Medulla oblongata (tissue), 1 donor: Measurements from ENCODE around the gene PODN.

Experiments used
- DNase-seq: peaks from one replicate; pipeline ENCODE4 v3.0.0-alpha.2; 2015; ENCODE audit errors: extremely low spot score

Gene PODN

GRCh38 chr1:53089478-53090226, 27.6 kb downstream of the PODN start:
- no peak for DNase-seq

GRCh38 chr1:53090227-53091147, 28.5 kb downstream of the PODN start:
- no peak for DNase-seq

- DNase-seq: peak; percentile 22
These were observed 30.0 kb downstream of the PODN start for GRCh38 chr1:53091841-53092645.

GRCh38 chr1:53092659-53093450, 30.8 kb downstream of the PODN start:
- DNase-seq: no peak

GRCh38 chr1:53093451-53093754, 31.4 kb downstream of the PODN start:
- DNase-seq: no peak

- no peak for DNase-seq
These were observed 31.9 kb downstream of the PODN start for GRCh38 chr1:53093778-53094532.

- DNase-seq: no peak
These were observed 32.5 kb downstream of the PODN start for GRCh38 chr1:53094533-53094919.

- DNase-seq: no peak
These were observed 42.4 kb downstream of the PODN start for GRCh38 chr1:53104289-53104913.

GRCh38 chr1:53107090-53107489, 45.1 kb downstream of the PODN start:
- DNase-seq: no peak

- DNase-seq: no peak
These were observed 45.7 kb downstream of the PODN start for GRCh38 chr1:53107570-53108322.

- no peak for DNase-seq
These were observed 46.9 kb downstream of the PODN start for GRCh38 chr1:53108646-53109580.

GRCh38 chr1:53110370-53111072, 48.5 kb downstream of the PODN start:
- DNase-seq: peak; percentile 3

GRCh38 chr1:53111073-53111556, 49.1 kb downstream of the PODN start:
- no peak for DNase-seq

- DNase-seq: no peak
These were observed 49.7 kb downstream of the PODN start for GRCh38 chr1:53111693-53112092.

- no peak for DNase-seq
These were observed 50.3 kb downstream of the PODN start for GRCh38 chr1:53112271-53112774.

- no peak for DNase-seq
These were observed 50.8 kb downstream of the PODN start for GRCh38 chr1:53112861-53113260.

- no peak for DNase-seq
These were observed 52.1 kb downstream of the PODN start for GRCh38 chr1:53114090-53114489.
